PC-9 (cell line): ENCODE results near the gene LRSAM1.

Experiments
- CTCF ChIP-seq: fragments of 200-600 bp; sonication (generic); conservative IDR thresholded peaks from 2 replicates; pipeline ENCODE4 v1.6.1; 2017; ENCODE audit warnings: mixed run types, antibody characterized with exemption, mild to moderate bottlenecking, moderate library complexity
- EZH2 ChIP-seq: fragments of 200-600 bp; sonication (generic); IDR thresholded peaks from 2 replicates; pipeline ENCODE4 v1.8.0; 2017; ENCODE audit warnings: antibody characterized with exemption, low read depth

GRCh38 chr9:127524373-127524772 is 73.1 kb downstream of the LRSAM1 start:
- TF ChIP-seq CTCF (no peak), EZH2 (no peak)
